ENCODE data around the gene DLGAP4. TPM values are rescaled to one million over a fixed set of nuclear protein-coding genes. Genes with fewer than 3 reads are reported as not detected.

Gene DLGAP4
- total and polyA plus RNA-seq, 2 of the 13 experiments (the other 11 are each of a cell fraction or from before 2014, with no cell fraction given), result 15.2 to 26.7 TPM

DNA sequence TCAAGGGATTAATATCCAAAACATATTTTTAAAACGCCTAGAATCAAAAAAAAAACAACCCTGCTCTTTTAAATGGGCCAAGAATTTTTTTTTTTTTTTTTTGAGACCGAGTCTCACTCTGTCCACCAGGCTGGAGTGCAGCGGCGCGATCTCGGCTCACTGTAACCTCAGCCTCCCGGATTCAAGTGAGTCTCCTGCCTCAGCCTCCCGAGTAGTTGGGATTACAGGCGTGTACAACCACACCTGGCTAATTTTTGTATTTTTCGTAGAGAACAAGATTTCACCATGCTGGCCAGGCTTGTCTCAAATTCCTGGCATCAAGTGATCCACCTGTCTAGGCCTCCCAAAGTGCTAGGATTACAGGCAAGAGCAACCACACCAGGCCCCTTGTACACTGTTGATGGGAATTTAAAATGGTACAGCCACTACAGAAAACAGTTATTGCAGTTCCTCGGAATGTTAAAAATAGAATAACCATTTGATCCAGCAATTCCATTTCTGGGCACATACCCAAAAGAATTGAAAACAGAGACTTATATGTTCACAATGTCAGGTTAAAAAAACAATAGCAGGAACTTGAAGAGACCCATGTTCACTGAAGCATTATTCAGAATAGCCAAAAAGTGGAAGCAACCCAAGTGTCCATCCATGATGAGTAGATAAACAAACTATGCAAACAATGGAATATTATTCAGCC lies 232.0 kb downstream of the DLGAP4 start:
- Histone ChIP-seq H3K36me3 (replicated peaks in 1 of 2; ENCODE audit: control insufficient read depth in 1 of 2, insufficient read depth in 2 of 2, low read length in 2 of 2) (no peaks in the 10 kb centered on the region), H3K9ac (ENCODE audit: insufficient read depth, low read depth, low read length) (no peak overlapping the region), H3K4me3 (replicated peaks in 1 of 3; ENCODE audit: insufficient read depth in 1 of 3, low read depth in 2 of 3, low read length in 3 of 3) (no peak overlapping the region), H3K4me1 (ENCODE audit: insufficient read depth, low read length) (peaks cover 33% of the 10 kb centered on the region), H2AFZ (ENCODE audit: low read length) (no peak overlapping the region), H3K27me3 (ENCODE audit: control insufficient read depth in 1 of 2, insufficient read depth in 2 of 2, low read length in 2 of 2) (no peaks in the 10 kb centered on the region), H3K79me2 (ENCODE audit: insufficient read depth, low read length) (no peaks in the 10 kb centered on the region), H4K20me1 (ENCODE audit: insufficient read depth, low read length) (no peaks in the 10 kb centered on the region; the same call in 1 of the 2 replicates), H3K27ac (ENCODE audit: extremely low read length, insufficient read depth, low read length) (no peak overlapping the region), H3K9me3 (ENCODE audit: low read length) (no peaks in the 10 kb centered on the region), H3K4me2 (ENCODE audit: low read depth, low read length) (no peak overlapping the region)
- no peak for DNase-seq (ENCODE audit: low spot score)
- 86% methylated on average over 11 of the region's 11 CpGs for WGBS (ENCODE audit: low lambda C conversion rate)
- BruUV-seq (replicated peaks), result no TSS peak
- in situ Hi-C loops (cut with HindIII; ENCODE audit: extremely low pct_ligation_motif_present, low pct_unique_long_range_greater_than_20kb), result no loop called here
- POLR2A ChIA-PET, result no interaction called here
- CTCF ChIA-PET (ENCODE audit: low intra/inter-chr PET ratio, low total read pairs), result no interaction called here
- ATAC-seq, result no peak
- intact Hi-C loops (cut with micrococcal nuclease; ENCODE audit: unreplicated experiment), result no loop called here
- FAIRE-seq, result no peak
- no peak for TF ChIP-seq HCFC1 (IDR thresholded peaks at IDR 0.05; ENCODE audit: low read depth, low read length)
- no peak for TF ChIP-seq WIZ (CRISPR knock-in tag; IDR thresholded peaks at IDR 0.05)
- no peak for TF ChIP-seq RFX3 (CRISPR knock-in tag; IDR thresholded peaks at IDR 0.05)
- no peak for TF ChIP-seq SP2 (CRISPR knock-in tag; IDR thresholded peaks at IDR 0.05)
- TF ChIP-seq RXRB (CRISPR knock-in tag; IDR thresholded peaks at IDR 0.05; ENCODE audit: borderline replicate concordance), result no peak
- no peak for TF ChIP-seq YEATS2 (CRISPR knock-in tag; IDR thresholded peaks at IDR 0.05; ENCODE audit: borderline replicate concordance)
- TF ChIP-seq, protein P1, sequence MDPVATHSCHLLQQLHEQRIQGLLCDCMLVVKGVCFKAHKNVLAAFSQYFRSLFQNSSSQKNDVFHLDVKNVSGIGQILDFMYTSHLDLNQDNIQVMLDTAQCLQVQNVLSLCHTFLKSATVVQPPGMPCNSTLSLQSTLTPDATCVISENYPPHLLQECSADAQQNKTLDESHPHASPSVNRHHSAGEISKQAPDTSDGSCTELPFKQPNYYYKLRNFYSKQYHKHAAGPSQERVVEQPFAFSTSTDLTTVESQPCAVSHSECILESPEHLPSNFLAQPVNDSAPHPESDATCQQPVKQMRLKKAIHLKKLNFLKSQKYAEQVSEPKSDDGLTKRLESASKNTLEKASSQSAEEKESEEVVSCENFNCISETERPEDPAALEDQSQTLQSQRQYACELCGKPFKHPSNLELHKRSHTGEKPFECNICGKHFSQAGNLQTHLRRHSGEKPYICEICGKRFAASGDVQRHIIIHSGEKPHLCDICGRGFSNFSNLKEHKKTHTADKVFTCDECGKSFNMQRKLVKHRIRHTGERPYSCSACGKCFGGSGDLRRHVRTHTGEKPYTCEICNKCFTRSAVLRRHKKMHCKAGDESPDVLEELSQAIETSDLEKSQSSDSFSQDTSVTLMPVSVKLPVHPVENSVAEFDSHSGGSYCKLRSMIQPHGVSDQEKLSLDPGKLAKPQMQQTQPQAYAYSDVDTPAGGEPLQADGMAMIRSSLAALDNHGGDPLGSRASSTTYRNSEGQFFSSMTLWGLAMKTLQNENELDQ (CRISPR knock-in tag; IDR thresholded peaks at IDR 0.05; ENCODE audit: borderline replicate concordance), result no peak
- no peak for TF ChIP-seq DBP (CRISPR knock-in tag; IDR thresholded peaks at IDR 0.05; ENCODE audit: not compliant biosample characterization)
- TF ChIP-seq, protein P2, sequence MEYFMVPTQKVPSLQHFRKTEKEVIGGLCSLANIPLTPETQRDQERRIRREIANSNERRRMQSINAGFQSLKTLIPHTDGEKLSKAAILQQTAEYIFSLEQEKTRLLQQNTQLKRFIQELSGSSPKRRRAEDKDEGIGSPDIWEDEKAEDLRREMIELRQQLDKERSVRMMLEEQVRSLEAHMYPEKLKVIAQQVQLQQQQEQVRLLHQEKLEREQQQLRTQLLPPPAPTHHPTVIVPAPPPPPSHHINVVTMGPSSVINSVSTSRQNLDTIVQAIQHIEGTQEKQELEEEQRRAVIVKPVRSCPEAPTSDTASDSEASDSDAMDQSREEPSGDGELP (IDR thresholded peaks at IDR 0.05; ENCODE audit: borderline replicate concordance, low read depth), result no peak
- no peak for TF ChIP-seq MAFG (CRISPR knock-in tag; IDR thresholded peaks at IDR 0.05)
- no peak for TF ChIP-seq ZNF562 (CRISPR knock-in tag; IDR thresholded peaks at IDR 0.05; ENCODE audit: borderline replicate concordance)

Measured in HepG2 (cell line).